GM19372 (cell line): ENCODE data around the gene ZC3H12C.

Experiments
- ATAC-seq: cut with Tn5 transposase; IDR thresholded peaks from one replicate; pipeline ENCODE4 v1.9.1; 2021; ENCODE audit warnings: mild to moderate bottlenecking, low read depth, moderate library complexity; ENCODE audit not compliant: unreplicated experiment

Gene ZC3H12C

DNA sequence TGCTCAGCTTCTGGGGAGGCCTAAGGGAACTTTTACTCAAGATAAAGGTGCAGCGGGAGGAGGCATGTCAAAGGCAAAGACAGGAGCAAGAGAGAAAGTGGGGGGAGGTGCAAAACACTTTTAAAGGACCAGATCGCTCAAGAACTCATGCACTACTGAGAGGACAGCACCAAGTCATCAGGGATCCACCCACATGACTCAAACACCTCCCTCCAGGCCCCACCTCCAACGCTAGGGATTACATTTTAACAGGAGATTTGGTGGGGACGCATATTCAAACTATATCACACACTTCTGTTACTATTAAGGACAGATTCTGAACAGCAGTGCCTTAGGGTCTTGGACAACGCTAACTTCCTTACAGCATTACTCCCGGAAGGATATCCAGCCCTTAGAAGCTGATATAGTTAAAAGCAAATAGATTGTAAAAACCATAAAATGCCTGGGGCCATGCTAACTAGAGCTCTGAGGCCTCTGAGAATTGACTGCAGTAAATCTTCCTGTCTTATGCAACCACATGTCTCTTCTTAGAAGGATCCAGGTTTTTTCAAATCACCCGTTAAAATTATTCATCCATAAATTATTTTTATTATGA is 16.7 kb upstream of the ZC3H12C start:
- ATAC-seq, result no peak

GRCh38 chr11:110077346-110077745 is 15.8 kb upstream of the ZC3H12C start:
- peak; percentile 22 for ATAC-seq

DNA sequence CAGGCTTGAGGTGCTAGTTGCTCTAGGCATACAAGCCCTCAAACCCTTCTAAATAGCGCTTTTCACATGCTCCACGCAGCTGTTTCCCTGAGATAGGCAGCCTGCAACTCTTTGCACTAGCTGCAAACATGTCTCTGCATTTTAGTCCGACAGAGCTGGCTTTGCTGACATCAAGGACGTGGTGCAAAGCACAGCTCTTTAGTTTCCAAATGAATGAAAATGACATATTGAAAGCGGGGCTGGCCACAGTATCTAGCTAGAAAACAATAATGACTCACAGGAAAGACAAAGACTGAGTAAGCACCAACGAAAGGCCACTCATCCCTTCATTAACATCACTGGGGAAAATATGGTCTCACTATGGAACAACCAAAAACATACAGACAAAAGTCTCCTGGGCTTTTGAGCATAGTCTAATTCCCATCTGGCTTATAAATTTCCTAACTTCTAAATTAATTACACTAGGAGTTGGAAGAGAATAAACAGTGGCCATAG is 15.3 kb upstream of the ZC3H12C start:
- peak; percentile 81 for ATAC-seq

DNA sequence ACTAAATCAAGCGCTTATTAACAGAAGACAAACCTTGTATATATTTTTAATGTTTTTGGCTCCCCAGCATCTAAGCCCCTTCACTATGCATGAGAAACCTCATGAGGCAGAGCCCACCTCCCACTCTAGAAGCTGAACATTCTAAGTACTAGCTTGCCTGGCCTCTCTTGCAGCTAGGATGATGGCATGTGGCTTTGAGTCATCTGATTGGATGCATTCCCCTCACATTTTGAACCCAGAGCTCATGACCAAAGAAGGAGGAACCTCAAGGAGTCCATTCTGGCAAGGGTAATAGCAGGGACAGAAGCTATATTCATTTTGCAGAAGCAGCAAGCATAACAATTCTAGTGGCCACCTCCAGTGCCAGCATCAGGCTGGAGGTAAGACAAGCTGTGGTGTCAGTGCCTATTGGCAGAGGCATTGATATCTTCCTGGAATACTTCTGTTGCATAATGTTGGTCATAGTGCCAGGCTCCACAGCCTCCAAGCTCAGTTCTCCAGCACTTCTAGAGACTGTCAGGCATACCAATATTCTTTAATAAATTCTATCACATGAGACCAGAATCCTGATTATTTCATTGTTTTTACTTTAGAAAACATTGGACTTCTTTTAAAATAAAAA is 14.2 kb upstream of the ZC3H12C start:
- no peak for ATAC-seq

GRCh38 chr11:110079726-110080125 is 13.5 kb upstream of the ZC3H12C start:
- no peak for ATAC-seq

DNA sequence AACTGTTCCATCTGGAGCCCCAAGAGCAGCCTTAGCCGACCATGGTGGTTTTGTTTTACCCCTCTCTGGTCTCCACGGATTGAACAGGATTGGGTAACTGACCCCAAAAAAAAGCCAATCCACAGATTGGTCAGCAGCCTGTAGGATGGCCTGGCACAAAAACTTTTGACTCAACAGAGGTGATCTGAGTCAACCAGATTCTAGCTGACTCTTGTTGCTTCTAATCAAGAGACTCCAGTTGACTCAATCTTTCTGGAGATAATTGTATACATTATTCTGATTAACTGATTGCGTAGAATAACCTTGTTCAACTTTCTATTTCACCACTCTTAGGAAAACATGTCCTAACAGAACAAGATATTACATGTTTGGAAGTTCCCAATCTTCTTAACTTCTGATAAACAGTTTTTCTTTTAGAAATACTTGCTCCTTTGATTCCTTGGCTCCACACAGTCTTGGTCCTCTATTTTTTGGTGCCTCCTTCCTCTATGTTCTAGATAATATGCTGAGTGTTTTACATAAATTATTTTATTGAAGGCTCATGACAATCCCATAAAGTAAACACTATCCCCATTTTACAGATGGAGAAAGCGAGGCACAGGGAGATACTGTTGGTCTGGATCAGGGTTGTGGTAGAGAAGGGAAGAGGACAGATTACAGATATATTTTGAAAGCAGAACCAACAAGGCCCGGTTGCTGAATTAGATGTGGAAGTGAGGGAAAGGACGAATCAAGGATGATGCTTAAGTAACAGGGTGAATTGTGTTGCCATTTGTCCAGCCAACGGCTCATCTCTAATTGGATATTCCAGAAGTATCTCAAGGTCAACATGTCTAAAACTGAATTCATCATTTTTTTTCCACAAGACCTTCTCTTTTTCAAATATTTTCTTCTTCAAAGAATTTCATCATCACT is 11.5 kb upstream of the ZC3H12C start:
- ATAC-seq, result no peak

- ATAC-seq, result no peak
Measured at GRCh38 chr11:110082899-110083298, 10.3 kb upstream of the ZC3H12C start.

GRCh38 chr11:110085255-110085838 is 7.8 kb upstream of the ZC3H12C start:
- no peak for ATAC-seq

DNA sequence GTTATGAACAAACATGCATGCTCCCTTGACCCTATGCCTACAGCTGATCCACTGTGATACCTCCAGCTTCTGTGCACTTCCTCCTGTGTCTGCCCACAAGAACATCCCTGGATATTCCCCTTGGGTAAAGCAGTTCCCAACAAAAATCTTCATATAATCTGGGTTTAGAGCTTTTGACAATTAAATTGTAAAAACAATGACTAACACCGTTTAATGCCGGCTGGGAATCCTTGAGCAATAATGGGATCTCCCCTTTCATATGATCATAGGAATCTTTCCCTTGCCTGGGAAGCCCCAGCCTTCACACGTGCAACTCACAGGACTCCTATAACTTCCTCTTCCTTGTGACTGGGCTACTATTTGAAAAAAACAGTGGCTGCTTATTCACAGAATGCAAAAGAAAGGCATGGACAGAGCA is 6.3 kb upstream of the ZC3H12C start:
- ATAC-seq, result no peak

GRCh38 chr11:110087812-110088534 is 5.2 kb upstream of the ZC3H12C start:
- no peak for ATAC-seq

- ATAC-seq, result no peak
Measured at GRCh38 chr11:110088535-110089344, 4.5 kb upstream of the ZC3H12C start.

- ATAC-seq, result peak; percentile 37
Measured at GRCh38 chr11:110089617-110090282, 3.4 kb upstream of the ZC3H12C start.

- ATAC-seq, result no peak
Measured at GRCh38 chr11:110090466-110091026, 2.6 kb upstream of the ZC3H12C start.

DNA sequence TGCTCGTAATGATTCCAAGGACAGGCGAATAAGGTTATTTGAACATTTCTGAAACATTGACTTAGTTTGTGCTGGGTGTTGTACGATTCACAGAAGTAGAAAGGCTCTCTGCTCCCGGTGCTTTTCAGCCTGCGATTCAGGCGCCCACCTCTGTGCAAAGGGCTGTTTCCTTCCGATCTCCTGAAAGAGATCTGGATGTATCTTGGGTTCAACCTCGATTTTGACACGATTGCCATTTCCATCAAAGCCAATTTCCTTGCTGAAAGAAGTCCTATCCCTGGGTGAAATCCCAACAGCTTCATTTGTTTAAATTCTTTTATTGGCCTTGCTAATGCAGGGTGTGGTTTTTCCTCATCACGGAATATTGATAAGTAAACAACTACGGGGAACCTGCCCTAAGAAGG is 1.1 kb upstream of the ZC3H12C start:
- ATAC-seq, result no peak

DNA sequence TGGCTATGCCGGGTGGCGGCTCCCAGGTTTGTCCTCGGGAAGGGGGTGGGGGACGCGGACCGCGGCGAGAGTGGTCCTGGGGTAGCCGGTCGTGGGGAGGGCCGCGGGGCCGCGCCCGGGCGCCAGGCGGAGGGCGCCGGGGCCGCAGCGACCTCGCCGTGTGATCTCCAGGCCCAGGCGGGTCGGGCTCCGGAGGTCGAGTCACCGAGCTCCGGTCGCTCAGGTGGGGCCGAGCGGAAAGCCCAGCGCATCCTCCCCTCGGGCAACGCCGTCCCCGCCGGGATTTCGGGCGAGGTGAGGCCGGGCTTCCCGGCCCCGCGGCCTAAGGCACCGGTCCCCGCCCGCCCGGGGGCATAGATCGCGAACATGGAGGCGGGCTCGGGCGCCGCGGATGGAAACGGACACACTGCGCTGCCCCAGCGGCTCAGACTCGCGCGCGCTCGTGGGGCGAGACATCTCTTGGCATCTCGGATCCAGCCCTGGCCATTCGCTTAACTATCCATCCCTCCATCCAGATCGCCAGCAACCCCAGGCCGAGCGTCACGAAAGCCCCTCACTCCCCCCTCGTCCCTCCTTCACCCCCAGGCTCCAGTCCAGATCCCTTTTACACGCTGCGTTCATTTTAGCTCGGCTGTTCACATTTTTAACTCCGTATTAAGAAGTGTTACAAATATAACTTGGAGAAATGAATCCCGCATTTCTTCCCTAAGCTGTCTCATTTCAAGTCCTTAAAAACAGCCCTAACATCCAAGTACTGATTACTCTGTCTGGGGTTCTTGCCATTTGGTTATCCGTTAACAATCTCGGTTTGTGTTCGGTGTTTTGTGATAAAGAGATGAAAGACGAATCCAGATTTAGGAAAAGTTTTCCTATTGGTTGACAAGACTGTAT is 460 bp downstream of the ZC3H12C start:
- peak; percentile 12 for ATAC-seq

DNA sequence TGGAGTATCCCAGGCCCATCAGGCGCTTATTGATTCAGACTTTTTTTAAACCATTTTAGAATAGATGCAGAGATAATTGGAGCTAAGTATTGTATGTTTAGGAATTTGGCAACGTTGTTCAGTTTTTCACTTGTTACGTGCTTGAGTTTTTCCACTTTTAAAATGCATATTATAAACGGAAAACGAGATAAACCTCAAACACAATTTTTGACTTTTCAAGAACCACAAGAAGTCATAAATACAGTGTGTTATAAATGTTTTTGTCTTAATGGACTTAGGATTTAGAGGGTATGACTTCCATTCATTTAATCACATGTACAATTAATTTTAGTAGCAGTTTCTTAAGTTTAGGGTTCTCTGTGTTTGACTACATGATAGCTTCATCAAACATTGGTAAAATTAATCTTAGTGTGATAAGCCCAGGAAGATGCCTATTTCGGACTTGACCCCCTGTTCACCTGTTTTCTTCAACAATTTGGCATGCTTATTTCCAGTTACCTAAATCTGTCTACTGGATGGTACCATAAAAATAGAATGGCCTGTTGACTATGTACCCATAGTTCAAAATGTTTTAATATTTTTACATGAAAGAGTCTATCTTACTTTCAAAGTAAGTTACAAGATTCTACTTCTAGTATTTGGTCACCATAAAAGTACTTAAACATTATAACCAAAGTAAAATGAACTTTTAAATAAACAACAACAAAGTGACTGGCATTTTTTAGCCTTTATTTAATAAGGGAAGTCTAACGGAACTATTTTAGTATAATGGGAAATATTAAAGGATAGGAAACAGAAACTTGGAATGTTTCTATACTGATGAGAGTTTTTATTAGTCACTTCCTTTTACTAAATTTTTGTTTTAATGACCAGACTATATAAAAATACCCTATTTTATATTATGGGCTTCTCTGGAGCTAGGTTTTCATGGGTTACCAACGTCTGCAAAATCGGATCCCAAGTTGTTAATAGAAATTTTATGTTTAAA is 1.4 kb downstream of the ZC3H12C start:
- no peak for ATAC-seq
